Measurements from ENCODE around the gene TNRC18.

TNRC18 gene

DNA sequence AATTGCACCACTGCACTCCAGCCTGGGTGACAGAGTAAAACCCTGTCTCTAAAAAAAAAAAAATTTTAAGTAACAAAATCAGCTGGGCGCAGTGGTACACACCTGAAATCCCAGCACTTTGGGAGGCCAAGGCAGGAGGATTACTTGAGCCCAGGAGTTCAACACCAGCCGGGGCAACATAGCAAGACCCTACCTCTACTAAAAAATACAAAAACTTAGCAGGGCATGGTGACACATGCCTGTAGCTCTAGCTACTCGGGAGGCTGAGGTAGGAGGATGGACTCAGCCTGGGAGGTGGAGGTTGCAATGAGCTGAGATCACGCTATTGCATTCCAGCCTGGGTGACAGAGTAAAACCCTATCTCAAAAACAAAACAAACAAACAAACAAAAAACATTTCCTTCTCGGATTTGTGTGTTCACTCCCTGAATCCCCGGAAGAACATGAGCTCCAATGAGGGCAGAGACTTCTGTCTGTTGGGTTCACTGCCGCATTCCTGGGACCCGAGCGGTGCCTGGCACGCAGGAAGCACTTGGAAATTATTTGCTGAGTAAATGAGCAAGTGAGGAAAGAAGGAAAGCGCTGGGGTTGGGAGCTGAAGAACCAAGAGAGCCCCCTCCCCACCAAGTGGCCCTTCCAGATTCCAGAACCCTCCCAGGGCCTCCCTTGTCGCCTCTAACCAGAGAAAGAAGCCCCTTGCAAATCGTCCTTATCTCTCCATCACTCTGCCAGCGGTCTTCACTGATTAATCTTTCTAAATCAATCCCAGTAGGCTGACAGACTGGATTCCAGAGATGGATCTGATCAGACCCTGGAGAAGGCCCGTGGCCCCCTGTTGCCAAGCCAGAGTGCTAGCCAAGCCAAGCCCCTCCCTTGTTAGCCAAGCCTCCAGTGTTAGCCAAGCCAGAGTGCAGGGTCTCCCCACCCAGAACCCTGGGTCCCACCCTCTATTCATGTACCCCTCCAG is 6.2 kb downstream of the TNRC18 start:
- Mint-ChIP-seq H3K27me3 (peaks cover 66% of the 10 kb centered on the region), H3K36me3 (ENCODE audit: low read depth) (no peaks in the 10 kb centered on the region)

DNA sequence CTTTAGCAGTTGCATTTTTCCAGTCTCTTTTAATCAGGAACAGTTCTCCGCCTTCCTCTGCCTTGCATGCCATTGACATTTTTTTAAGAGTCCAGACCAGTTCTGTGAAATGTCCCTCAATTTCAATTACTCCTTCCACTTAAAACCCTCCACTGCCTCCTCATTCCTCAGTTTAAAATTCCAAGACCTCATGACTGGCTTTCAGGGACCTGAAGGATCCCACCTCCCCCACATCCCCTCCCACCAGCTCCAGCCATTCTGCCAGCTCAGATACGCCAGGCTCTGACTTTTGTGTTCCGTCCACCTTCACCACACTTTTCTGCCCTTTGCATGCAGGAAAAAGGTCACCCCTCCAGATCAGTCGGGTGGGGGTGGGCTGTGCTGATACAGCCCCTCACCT is 8.7 kb downstream of the TNRC18 start:
- Mint-ChIP-seq H3K27ac (no peak overlapping the region), H3K27me3 (peaks cover 53% of the 10 kb centered on the region)

More for the DNA sequence above, 6.2 kb downstream of the TNRC18 start:
- peaks cover 26% of the 10 kb centered on the region for H3K4me1 Mint-ChIP-seq
- no peaks in the 10 kb centered on the region for H3K9me3 Mint-ChIP-seq
- ATAC-seq, result no peak
- no peak overlapping the region for H3K27ac Mint-ChIP-seq
- no peak for DNase-seq
- H3K4me3 Mint-ChIP-seq, result no peak overlapping the region

DNA sequence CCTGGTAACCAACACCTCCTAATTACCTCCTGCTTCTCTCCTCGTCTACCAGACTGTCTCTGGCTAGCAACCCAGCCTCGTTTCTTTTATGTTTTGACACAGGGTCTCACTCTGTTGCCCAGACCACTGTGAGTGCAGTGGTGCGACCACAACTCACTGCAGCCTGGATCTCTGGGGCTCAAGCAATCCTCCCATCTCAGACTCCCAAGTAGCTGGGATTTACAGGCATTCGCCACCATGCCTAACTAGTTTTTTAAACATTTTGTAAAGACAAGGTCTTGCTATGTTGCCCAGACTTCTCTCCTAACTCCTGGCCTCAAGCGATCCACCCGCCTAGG is 10.2 kb downstream of the TNRC18 start:
- H3K36me3 Mint-ChIP-seq (ENCODE audit: low read depth), result no peaks in the 10 kb centered on the region

More for the DNA sequence above, 8.7 kb downstream of the TNRC18 start:
- Mint-ChIP-seq H3K36me3 (ENCODE audit: low read depth) (no peaks in the 10 kb centered on the region), H3K9me3 (no peaks in the 10 kb centered on the region), H3K4me3 (no peak overlapping the region), H3K4me1 (peaks cover 17% of the 10 kb centered on the region)
- ATAC-seq (no peak), DNase-seq (no peak)

DNA sequence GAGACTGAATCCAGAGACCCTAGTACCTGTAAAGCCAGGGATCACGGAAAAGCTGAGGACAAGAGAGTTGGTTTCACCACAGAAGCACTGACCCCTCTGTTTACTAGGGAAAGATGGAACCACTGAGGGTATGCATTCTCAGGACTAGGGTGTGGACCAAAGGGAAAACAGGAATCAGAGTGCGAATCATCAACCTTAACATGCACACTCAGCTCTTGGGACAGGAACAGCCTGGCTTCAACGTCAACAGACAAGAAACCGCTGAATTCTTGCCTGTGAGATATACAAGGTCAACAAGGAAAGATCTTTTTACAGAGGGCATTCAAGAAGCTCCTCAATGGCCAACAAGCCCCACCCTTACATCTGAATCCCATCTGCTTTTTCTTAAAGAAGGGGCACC is 14.9 kb downstream of the TNRC18 start:
- peaks cover 17% of the 10 kb centered on the region for H3K27me3 Mint-ChIP-seq
- H3K36me3 Mint-ChIP-seq (ENCODE audit: low read depth), result no peaks in the 10 kb centered on the region
- H3K4me1 Mint-ChIP-seq, result no peaks in the 10 kb centered on the region
- H3K9me3 Mint-ChIP-seq, result no peaks in the 10 kb centered on the region
- H3K27ac Mint-ChIP-seq, result no peak overlapping the region
- ATAC-seq, result no peak
- no peak for DNase-seq
- no peak overlapping the region for H3K4me3 Mint-ChIP-seq

More for the DNA sequence above, 10.2 kb downstream of the TNRC18 start:
- Mint-ChIP-seq H3K4me3 (no peak overlapping the region), H3K4me1 (peaks cover 9% of the 10 kb centered on the region), H3K27ac (no peak overlapping the region), H3K9me3 (no peaks in the 10 kb centered on the region), H3K27me3 (peaks cover 40% of the 10 kb centered on the region)
- no peak for DNase-seq
- no peak for ATAC-seq

DNA sequence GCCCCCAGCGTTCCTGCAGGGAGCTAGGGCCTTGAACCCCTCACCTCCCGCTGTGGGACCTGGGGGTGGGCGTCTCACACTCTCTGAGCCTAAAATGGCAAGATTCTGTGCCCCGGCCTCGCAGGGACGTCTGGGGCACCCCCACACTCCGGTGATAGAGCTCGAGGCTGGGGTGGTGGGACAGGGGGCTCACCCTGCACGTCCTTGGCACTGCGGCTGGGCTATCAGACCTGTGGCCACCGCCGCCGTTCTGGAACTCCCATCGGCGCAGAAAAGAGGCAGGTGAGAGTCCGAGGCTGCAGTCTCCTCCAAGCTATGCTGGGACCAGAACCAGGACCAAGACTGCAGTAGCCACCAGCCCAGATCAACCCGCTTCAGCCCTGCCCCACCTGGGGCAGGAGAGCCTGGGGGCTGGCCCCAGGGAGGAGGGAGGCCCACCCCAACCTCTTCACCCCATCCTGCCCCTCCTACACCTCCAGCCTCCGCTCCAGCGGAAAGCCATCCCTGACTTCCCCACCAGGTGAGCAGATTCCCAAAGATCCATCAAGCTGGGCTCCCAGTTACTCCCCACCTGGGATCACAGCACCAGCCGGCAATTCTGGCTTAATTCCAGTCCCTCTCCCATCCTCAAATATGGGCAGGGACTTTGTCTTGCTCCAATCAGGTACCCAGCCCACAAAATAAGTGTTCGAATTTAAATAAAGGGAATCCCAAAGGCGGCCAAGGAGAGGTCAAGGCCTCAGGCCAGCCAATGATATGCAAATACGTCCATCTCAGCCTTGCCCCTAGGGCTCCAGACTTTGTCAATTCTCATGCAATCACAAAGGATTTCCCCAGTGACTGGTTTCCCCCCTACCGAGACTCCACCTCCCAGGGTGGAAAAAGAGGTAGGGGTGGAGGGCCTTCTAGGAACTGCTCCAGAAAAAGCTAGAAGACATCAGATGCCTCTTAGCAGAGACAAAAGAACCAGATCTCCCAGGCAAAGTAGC is 16.4 kb downstream of the TNRC18 start:
- Mint-ChIP-seq H3K4me3 (no peak overlapping the region), H3K4me1 (no peaks in the 10 kb centered on the region), H3K27ac (no peak overlapping the region), H3K9me3 (no peaks in the 10 kb centered on the region), H3K27me3 (peaks cover 11% of the 10 kb centered on the region), H3K36me3 (ENCODE audit: low read depth) (no peaks in the 10 kb centered on the region)
- no peak for DNase-seq
- ATAC-seq, result no peak

DNA sequence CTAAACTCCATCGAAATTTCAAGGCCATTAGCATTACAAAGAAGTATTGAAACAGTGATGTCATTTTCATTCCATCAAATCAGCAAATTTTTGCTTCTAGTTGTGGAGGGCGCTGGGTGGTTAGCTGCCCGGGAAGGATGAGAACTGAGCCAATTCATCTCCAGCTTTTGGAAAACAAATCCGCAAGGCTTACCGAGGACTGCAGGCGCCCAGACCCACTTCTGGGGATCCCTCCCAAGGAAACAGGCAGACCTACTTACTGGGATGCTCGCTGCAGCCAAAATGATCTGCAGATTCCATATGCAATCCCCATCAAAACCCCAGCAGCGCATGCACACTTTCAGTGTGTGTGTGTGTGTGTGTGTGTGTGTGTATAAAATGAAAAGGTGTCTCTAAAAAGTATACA is 19.2 kb downstream of the TNRC18 start:
- H3K9me3 Mint-ChIP-seq, result no peaks in the 10 kb centered on the region
- H3K27ac Mint-ChIP-seq, result no peak overlapping the region
- ATAC-seq, result no peak
- no peaks in the 10 kb centered on the region for H3K36me3 Mint-ChIP-seq (ENCODE audit: low read depth)
- no peak for DNase-seq
- no peaks in the 10 kb centered on the region for H3K4me1 Mint-ChIP-seq
- no peak overlapping the region for H3K4me3 Mint-ChIP-seq
- H3K27me3 Mint-ChIP-seq, result peaks cover 5% of the 10 kb centered on the region

DNA sequence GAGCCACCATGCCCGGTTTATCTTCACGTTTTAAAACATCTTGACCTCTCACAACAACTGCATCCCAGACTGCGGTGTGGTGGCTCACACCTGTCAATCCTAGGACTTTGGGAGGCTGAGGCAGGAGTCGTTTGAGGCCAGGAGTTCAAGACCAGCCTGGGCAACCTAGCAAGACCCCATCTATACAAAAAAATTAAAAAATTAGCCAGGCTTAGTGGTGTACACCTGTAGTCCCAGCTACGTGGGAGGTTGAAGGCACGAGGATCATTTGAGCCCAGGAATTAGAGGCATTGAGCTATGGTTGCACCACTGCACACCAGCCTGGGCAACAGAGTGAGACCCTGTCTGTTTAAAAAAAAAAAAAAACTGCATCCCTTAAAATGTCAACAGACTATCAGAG is 20.2 kb downstream of the TNRC18 start:
- H3K4me1 Mint-ChIP-seq, result no peaks in the 10 kb centered on the region

DNA sequence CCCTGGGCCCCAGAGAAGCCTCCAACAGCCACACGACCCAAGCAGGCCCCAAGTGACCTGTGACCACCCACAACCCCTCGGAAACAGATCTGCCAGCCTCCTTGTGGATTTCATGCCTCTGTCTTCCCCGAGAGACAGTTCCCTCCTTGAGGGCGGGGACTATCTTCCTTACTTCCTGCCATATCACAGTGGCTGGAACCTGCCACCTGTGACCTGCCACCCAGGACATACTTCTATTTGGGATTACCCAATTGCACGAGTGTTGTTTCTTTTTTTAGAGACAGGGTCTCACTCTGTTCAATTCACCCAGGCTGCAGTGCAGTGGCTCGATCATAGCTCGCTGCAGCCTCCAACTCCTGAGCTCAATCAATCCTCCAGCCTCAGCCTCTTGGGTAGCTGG is 25.9 kb downstream of the TNRC18 start:
- peaks cover 16% of the 10 kb centered on the region for H3K4me1 Mint-ChIP-seq
- no peak for ATAC-seq
- H3K36me3 Mint-ChIP-seq (ENCODE audit: low read depth), result peaks cover 9% of the 10 kb centered on the region
- peak overlapping the region; percentile 83 for H3K4me3 Mint-ChIP-seq
- no peaks in the 10 kb centered on the region for H3K27me3 Mint-ChIP-seq
- no peak for DNase-seq
- H3K27ac Mint-ChIP-seq, result peak overlapping the region; percentile 89
- no peaks in the 10 kb centered on the region for H3K9me3 Mint-ChIP-seq

More for the DNA sequence above, 20.2 kb downstream of the TNRC18 start:
- DNase-seq, result no peak
- Mint-ChIP-seq H3K27ac (no peak overlapping the region), H3K27me3 (peaks cover 5% of the 10 kb centered on the region), H3K36me3 (ENCODE audit: low read depth) (no peaks in the 10 kb centered on the region), H3K9me3 (no peaks in the 10 kb centered on the region), H3K4me3 (no peak overlapping the region)
- no peak for ATAC-seq

DNA sequence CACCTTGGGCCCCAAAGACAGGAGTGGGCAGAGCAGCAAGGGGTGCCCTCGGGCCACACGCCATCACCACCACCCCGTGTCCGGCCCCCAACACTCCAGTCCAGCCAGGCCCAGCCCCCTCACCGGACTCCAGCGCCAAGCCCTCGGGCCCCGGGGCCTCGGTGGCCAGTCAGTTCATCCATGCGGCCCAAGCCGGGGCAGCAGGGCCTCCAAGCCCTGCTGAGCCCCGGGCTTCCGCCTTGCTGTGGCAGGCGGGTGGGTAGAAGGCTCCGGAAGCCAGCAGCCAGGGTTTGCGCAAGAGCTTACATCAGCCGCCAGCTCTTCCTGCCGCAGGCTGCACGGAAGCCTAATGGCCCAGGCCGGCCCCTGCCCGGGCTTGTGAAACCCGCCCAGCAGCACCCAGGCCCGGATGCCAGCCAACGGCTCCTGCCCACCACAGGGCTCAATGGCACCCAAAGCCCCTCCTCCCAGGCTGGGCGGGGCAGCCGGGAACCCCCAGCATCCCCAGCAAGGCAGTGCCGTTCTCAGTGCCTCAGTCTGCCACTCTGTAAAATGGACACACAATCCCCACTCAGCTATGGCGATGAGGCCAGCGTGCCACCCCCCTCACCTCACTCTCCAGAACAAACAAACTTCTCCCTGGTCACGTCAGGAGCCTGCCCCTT is 26.5 kb downstream of the TNRC18 start:
- peak; percentile 98 for ATAC-seq
- peaks cover 16% of the 10 kb centered on the region for H3K4me1 Mint-ChIP-seq

DNA sequence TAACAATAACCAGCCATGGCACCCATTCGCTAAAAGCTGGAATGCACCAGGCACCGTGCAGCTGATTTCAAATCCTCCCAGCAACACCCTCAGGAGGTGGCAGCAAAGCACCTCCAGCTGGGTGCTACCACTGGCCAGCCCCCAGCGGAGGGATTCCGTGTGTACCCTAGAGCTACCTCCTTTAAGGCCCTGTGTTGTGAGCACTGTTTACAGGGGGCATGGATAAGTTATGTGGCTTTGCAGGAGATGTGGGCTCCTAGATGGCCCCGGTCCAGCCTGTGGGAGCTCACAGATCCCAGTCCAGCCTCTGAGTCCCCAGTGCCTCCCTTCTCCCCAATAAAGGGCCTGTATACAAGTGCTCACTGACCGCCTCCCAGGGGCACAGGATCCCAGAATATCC is 27.1 kb downstream of the TNRC18 start:
- Mint-ChIP-seq H3K4me1 (peaks cover 16% of the 10 kb centered on the region), H3K27ac (peak overlapping the region; percentile 89), H3K27me3 (no peaks in the 10 kb centered on the region)

More for the DNA sequence above, 26.5 kb downstream of the TNRC18 start:
- Mint-ChIP-seq H3K9me3 (no peaks in the 10 kb centered on the region), H3K27me3 (no peaks in the 10 kb centered on the region), H3K27ac (peak overlapping the region; percentile 89), H3K36me3 (ENCODE audit: low read depth) (peaks cover 11% of the 10 kb centered on the region), H3K4me3 (peak overlapping the region; percentile 83)
- peak; percentile 90 for DNase-seq

DNA sequence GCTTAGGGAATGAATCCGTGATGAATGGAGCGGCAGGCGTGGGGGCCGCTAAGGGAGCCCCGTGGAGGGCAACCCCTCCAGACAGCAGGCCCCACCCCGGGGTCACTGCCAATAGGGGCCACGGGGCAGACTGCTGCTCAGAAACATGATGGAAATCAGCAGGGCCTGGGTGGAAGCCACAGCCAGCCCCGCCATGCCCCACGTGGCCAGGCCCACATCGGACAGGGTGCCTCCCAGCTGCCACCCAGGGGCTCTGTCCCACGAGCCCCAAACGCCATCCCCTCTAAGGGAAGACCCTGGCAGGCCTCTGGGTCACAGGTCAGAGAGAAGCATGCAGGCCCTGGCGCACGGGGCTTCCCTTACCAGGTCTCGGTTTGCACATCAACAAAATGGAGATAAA is 28.4 kb downstream of the TNRC18 start:
- Mint-ChIP-seq H3K4me1 (peaks cover 16% of the 10 kb centered on the region), H3K27ac (peak overlapping the region; percentile 52), H3K9me3 (no peaks in the 10 kb centered on the region), H3K4me3 (peak overlapping the region; percentile 83), H3K27me3 (no peaks in the 10 kb centered on the region), H3K36me3 (ENCODE audit: low read depth) (peaks cover 14% of the 10 kb centered on the region)
- DNase-seq (no peak), ATAC-seq (no peak)

More for the DNA sequence above, 27.1 kb downstream of the TNRC18 start:
- peak; percentile 55 for ATAC-seq
- H3K36me3 Mint-ChIP-seq (ENCODE audit: low read depth), result peaks cover 11% of the 10 kb centered on the region
- H3K4me3 Mint-ChIP-seq, result peak overlapping the region; percentile 83
- DNase-seq, result peak; percentile 61
- no peaks in the 10 kb centered on the region for H3K9me3 Mint-ChIP-seq

DNA sequence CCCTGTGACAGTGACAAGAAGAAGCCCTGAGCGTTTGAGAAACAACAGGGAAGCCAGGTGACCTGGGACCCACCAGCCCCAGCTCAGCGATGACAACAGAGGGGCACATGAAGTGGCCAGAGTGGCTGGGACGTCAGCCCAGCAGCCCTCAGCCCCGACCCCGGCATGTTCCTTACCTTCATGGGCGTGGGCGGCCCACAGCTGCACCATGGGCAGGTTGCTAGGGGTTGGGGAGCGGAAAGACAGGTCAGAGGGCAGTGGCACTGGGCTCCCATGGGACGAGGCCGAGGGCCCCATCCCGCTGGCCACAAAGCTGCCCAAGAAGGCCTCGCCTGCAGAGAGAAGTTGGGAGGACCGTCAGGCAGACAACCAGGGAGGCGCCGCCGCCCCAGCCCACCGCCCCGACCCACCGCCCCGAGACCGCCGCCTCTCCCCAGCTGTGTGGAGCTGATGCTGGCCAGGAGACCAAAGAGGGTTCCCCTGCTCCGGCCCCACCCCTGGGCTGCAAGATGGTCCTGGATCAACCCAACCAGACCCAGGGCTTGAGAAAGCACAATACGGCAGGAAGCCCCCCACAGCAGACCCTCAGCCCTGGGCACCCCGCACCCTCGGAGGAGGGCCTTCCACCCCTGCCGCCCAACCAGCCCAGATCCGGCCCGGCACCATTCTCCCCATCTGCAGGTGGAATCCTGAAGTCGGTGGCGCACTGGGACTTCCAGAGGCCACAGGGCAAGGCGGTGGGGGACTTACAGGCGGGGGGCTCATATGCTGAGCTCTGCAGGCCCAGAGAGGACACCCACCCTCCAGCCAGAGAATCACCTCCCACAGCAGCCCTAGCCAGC is 29.1 kb downstream of the TNRC18 start:
- DNase-seq, result no peak
- Mint-ChIP-seq H3K36me3 (ENCODE audit: low read depth) (peaks cover 16% of the 10 kb centered on the region), H3K27me3 (no peaks in the 10 kb centered on the region), H3K4me3 (no peak overlapping the region), H3K27ac (no peak overlapping the region), H3K4me1 (peaks cover 16% of the 10 kb centered on the region), H3K9me3 (no peaks in the 10 kb centered on the region)
- ATAC-seq, result no peak

DNA sequence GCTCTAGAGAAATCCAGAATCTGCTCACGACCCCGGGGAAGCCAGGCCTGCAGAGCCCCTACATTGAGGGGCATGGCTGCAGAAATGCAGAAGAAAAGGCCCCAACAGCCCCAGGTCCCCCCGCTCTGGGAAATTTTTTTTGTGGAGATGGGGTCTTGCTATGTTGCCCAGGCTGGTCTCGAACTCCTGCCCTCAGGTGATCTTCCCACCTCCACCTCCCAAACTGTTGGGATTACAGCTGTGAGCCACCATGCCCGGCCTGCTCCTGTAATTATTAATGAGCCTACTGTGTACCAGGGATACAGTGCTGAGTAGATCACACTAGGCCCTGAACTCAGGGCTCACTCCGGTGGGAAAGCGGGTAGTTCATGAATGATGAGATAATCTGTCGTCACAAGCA is 29.9 kb downstream of the TNRC18 start:
- H3K27ac Mint-ChIP-seq, result no peak overlapping the region
- no peaks in the 10 kb centered on the region for H3K9me3 Mint-ChIP-seq
- H3K4me3 Mint-ChIP-seq, result no peak overlapping the region
- ATAC-seq, result no peak
- H3K36me3 Mint-ChIP-seq (ENCODE audit: low read depth), result peaks cover 16% of the 10 kb centered on the region
- H3K4me1 Mint-ChIP-seq, result peaks cover 16% of the 10 kb centered on the region
- no peaks in the 10 kb centered on the region for H3K27me3 Mint-ChIP-seq
- DNase-seq, result no peak
